Neural cell (in vitro differentiated cells): ENCODE results near the gene RPS15. TPM values are rescaled to one million over a fixed set of nuclear protein-coding genes. Genes with fewer than 3 reads are reported as not detected.

ENCODE experiments used
- H2AFZ ChIP-seq: fragments of 200-600, 300-800 bp; sonication (generic), shearing (Covaris generic); 2 replicates; pipeline ENCODE4 v1.6.0; 2014; ENCODE audit warnings: low read depth, mild to moderate bottlenecking, antibody characterized with exemption, low read length, moderate library complexity
- H3F3A ChIP-seq: fragments of 200-600 bp; shearing (Covaris generic); 2 replicates; pipeline ENCODE4 v1.6.1; 2016; ENCODE audit warnings: mild to moderate bottlenecking, moderate library complexity, mixed read lengths, antibody characterized with exemption, low read length; ENCODE audit not compliant: insufficient read depth, poor library complexity, severe bottlenecking
- H3K27ac ChIP-seq: fragments of 200-600, 300-800 bp; sonication (generic), shearing (Covaris generic); 2 replicates; pipeline ENCODE4 v1.5.1; 2014; ENCODE audit warnings: mild to moderate bottlenecking, low read length, moderate library complexity
- H3K27me3 ChIP-seq: fragments of 300-800, 200-600 bp; sonication (generic), shearing (Covaris generic); 2 replicates; pipeline ENCODE4 v1.6.0; 2014; ENCODE audit warnings: mild to moderate bottlenecking, low read depth, low read length, moderate library complexity; ENCODE audit not compliant: insufficient read depth
- H3K36me3 ChIP-seq: fragments of 300-800, 200-600 bp; sonication (generic), shearing (Covaris generic); 2 replicates; pipeline ENCODE4 v1.5.1; 2014; ENCODE audit warnings: mild to moderate bottlenecking, antibody characterized with exemption, low read length, moderate library complexity; ENCODE audit not compliant: insufficient read depth
- H3K4me2 ChIP-seq: fragments of 300-800, 200-600 bp; sonication (generic), shearing (Covaris generic); 2 replicates; pipeline ENCODE4 v1.6.0; 2014; ENCODE audit warnings: mild to moderate bottlenecking, low read length
- H3K4me3 ChIP-seq: fragments of 300-800, 200-600 bp; sonication (generic), shearing (Covaris generic); 2 replicates; pipeline ENCODE4 v1.5.1; 2014; ENCODE audit warnings: mild to moderate bottlenecking, low read length, moderate library complexity
- H3K79me2 ChIP-seq: fragments of 200-600 bp; shearing (Covaris generic); replicated peaks from 2 replicates; pipeline ENCODE4 v1.6.0; 2014; ENCODE audit warnings: mild to moderate bottlenecking, low read length, moderate library complexity; ENCODE audit not compliant: insufficient read depth
- H3K9ac ChIP-seq: fragments of 300-800, 200-600 bp; sonication (generic), shearing (Covaris generic); 2 replicates; pipeline ENCODE4 v1.6.1; 2016; ENCODE audit warnings: mild to moderate bottlenecking, low read length, mixed read lengths
- H3K9me2 ChIP-seq: fragments of 200-600 bp; shearing (Covaris generic); 2 replicates; pipeline ENCODE4 v1.6.1; 2016; ENCODE audit warnings: mild to moderate bottlenecking, low read length, mixed read lengths; ENCODE audit not compliant: insufficient read depth
- H3K9me3 ChIP-seq: fragments of 200-600, 300-800 bp; sonication (generic), shearing (Covaris generic); 2 replicates; pipeline ENCODE4 v1.6.1; 2016; ENCODE audit warnings: mild to moderate bottlenecking, mixed run types, low read length, moderate library complexity, mixed read lengths
- H4K20me1 ChIP-seq: fragments of 200-600 bp; shearing (Covaris generic); 2 replicates; pipeline ENCODE4 v1.6.1; 2016; ENCODE audit warnings: mild to moderate bottlenecking, mixed run types; ENCODE audit not compliant: insufficient read depth
- CTCF ChIP-seq: fragments of 450-650 bp; IDR thresholded peaks from 2 replicates; pipeline ENCODE4 v1.5.1; 2014; ENCODE audit warnings: antibody characterized with exemption, mild to moderate bottlenecking, moderate library complexity; ENCODE audit not compliant: poor library complexity, severe bottlenecking
- EP300 ChIP-seq: fragments of 450-650 bp; conservative IDR thresholded peaks from 2 replicates; pipeline ENCODE4 v1.6.1; 2014; ENCODE audit warnings: antibody characterized with exemption, mild to moderate bottlenecking, moderate library complexity; ENCODE audit not compliant: poor library complexity, severe bottlenecking
- MXI1 ChIP-seq: fragments of 450-650 bp; conservative IDR thresholded peaks from 2 replicates; pipeline ENCODE4 v1.6.1; 2014; ENCODE audit warnings: antibody characterized with exemption, mild to moderate bottlenecking; ENCODE audit not compliant: poor library complexity, severe bottlenecking
- POLR2AphosphoS5 ChIP-seq: IDR thresholded peaks from 2 replicates; pipeline ENCODE4 v1.6.1; 2012
- RAD21 ChIP-seq: fragments of 450-650 bp; conservative IDR thresholded peaks from 2 replicates; pipeline ENCODE4 v1.6.1; 2014; ENCODE audit warnings: antibody characterized with exemption, mild to moderate bottlenecking, moderate library complexity
- SMC3 ChIP-seq: fragments of 450-650 bp; conservative IDR thresholded peaks from 2 replicates; pipeline ENCODE4 v1.6.1; 2014; ENCODE audit warnings: antibody characterized with exemption, mild to moderate bottlenecking, moderate library complexity; ENCODE audit not compliant: poor library complexity
- TAF1 ChIP-seq: IDR thresholded peaks from 2 replicates; pipeline ENCODE4 v1.6.1; 2012; ENCODE audit warnings: low read depth
- polyA plus RNA-seq: library from polyadenylated mRNA; depleted of rRNA; stranded (reverse); fragments of >200 nt; gene quantifications from 2 replicates; pipeline ENCODE4 v1.2.3, GENCODE V29; 2014
- TF ChIP-seq, protein P1 (sequence below): IDR thresholded peaks from 2 replicates; pipeline ENCODE4 v1.6.1; 2012; ENCODE audit warnings: borderline replicate concordance

Gene RPS15
- polyA plus RNA-seq, 1 donor from 2014 or later = 591 TPM

DNA sequence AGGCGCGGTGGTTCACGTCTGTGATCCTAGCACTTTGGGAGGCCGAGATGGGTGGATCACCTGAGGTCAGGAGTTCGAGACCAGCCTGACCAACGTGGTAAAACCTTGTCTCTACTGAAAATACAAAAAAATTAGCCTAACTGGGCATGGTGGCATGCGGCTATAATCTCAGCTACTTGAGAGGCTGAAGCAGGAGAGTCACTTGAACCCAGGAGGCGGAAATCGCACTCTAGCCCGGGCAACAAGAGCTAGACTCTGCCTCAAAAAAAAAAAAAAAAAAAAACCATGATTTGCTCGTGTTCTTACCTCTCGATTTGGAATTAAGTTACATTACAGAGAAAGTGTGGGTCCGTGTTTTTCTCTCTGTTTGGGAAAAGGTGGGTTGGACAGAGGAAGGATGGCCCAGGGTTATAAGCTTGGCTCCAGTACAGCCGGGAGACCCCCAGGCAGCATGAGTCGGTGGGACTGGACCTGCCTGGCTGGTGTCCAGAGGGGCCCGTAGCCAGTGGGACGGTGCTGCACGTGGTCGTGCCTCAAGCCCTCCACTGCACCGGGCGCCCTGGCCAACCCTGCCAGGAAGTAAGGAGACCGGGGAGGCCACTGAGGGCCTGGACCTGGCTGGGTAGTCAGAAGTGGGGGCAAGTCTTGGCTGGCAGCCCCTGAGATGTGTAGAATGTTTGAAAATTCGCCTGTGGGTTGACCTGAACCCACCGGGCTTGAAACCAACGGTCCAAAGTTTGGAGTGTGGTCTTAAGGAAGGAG lies 3.7 kb downstream of the RPS15 start:
- no peaks in the 10 kb centered on the region for H3K9me3 ChIP-seq
- H4K20me1 ChIP-seq = peaks cover 4% of the 10 kb centered on the region
- TF ChIP-seq RAD21 = no peak
- TF ChIP-seq MXI1 = no peak
- no peak for TF ChIP-seq TAF1
- no peak for TF ChIP-seq EP300
- TF ChIP-seq POLR2AphosphoS5 = no peak
- no peak for TF ChIP-seq SMC3

DNA sequence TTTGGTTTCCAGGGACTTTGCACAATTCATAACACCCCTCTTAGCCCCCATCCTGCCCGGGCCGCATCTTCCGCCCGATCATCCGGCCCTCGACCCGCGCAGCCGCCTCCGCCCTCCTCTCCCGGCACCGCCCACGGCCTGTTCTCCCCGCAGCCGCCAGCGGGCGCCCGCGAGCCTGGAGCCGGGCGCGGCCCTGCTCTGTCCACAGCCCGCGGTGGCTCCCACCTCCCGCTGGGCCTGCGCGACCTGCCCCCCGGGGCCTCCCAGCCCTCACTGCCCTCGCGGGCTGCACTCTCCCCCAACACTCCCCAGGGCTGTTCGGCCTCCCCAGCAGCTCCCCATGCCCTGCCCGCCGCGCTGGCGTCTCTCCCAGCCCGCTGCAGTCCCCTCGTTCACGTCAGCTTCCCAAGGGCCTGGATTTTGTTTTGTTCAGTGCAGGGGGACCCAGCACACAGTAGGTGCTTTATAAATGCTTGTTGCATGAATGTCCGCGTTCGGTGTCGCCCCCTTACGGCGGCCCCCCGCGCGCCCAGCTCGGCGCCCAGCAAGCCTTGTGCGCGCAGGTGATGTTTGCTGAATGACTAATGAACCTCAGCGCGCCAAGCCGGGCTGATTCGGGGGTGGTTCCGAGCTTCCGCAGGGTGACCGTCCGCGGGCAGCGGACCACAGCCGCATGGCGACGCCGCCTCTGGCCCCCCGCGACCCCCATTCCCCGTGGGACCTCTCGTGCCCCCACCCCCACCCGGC lies 7.2 kb downstream of the RPS15 start:
- H3K9me3 ChIP-seq = no peaks in the 10 kb centered on the region
- H3F3A ChIP-seq = peaks cover 4% of the 10 kb centered on the region
- H2AFZ ChIP-seq = no peak overlapping the region
- H3K4me2 ChIP-seq = peak overlapping the region; percentile 48
- peak overlapping the region; percentile 77 for H3K4me3 ChIP-seq
- no peaks in the 10 kb centered on the region for H3K27me3 ChIP-seq
- H3K27ac ChIP-seq = peak overlapping the region; percentile 86
- no peaks in the 10 kb centered on the region for H3K36me3 ChIP-seq
- H3K9me2 ChIP-seq = no peaks in the 10 kb centered on the region
- TF ChIP-seq POLR2AphosphoS5 (peak; percentile 54), RAD21 (peak; percentile 61), EP300 (peak; percentile 46), TAF1 (no peak), MXI1 (peak; percentile 43), CTCF (peak; percentile 95), SMC3 (peak; percentile 74)
- TF ChIP-seq, protein P1, sequence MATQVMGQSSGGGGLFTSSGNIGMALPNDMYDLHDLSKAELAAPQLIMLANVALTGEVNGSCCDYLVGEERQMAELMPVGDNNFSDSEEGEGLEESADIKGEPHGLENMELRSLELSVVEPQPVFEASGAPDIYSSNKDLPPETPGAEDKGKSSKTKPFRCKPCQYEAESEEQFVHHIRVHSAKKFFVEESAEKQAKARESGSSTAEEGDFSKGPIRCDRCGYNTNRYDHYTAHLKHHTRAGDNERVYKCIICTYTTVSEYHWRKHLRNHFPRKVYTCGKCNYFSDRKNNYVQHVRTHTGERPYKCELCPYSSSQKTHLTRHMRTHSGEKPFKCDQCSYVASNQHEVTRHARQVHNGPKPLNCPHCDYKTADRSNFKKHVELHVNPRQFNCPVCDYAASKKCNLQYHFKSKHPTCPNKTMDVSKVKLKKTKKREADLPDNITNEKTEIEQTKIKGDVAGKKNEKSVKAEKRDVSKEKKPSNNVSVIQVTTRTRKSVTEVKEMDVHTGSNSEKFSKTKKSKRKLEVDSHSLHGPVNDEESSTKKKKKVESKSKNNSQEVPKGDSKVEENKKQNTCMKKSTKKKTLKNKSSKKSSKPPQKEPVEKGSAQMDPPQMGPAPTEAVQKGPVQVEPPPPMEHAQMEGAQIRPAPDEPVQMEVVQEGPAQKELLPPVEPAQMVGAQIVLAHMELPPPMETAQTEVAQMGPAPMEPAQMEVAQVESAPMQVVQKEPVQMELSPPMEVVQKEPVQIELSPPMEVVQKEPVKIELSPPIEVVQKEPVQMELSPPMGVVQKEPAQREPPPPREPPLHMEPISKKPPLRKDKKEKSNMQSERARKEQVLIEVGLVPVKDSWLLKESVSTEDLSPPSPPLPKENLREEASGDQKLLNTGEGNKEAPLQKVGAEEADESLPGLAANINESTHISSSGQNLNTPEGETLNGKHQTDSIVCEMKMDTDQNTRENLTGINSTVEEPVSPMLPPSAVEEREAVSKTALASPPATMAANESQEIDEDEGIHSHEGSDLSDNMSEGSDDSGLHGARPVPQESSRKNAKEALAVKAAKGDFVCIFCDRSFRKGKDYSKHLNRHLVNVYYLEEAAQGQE = no peak
- peak overlapping the region; percentile 80 for H3K9ac ChIP-seq
- H3K79me2 ChIP-seq = peaks cover 32% of the 10 kb centered on the region
- no peaks in the 10 kb centered on the region for H4K20me1 ChIP-seq

More for the DNA sequence above, 3.7 kb downstream of the RPS15 start:
- H2AFZ ChIP-seq = no peak overlapping the region
- H3K36me3 ChIP-seq = no peaks in the 10 kb centered on the region
- H3K9ac ChIP-seq = no peak overlapping the region
- no peaks in the 10 kb centered on the region for H3K9me2 ChIP-seq
- H3K4me2 ChIP-seq = no peak overlapping the region
- peaks cover 8% of the 10 kb centered on the region for H3F3A ChIP-seq
- no peak overlapping the region for H3K4me3 ChIP-seq
- H3K27ac ChIP-seq = no peak overlapping the region
- no peaks in the 10 kb centered on the region for H3K27me3 ChIP-seq
- H3K79me2 ChIP-seq = peaks cover 18% of the 10 kb centered on the region
